Heart left ventricle (tissue), 13 donors: Measurements from ENCODE around the gene NCAM1.

Experiments used
- POLR2A ChIP-seq, 2 donors: fragments of 450-650 bp; IDR thresholded peaks; one replicate each; pipeline ENCODE4 v1.6.1; 2017; ENCODE audit warnings: antibody characterized with exemption in 2 of 2, mild to moderate bottlenecking in 2 of 2, moderate library complexity in 2 of 2
- TF ChIP-seq, protein P1 (sequence below), 12 donors: fragments of 200-600 bp; sonication (generic) in 4 of 12; IDR thresholded peaks; one replicate each; pipeline versions ENCODE4 v1.5.0 to v1.8.0; 2018 to 2022; ENCODE audit warnings: antibody characterized with exemption in 12 of 12, mild to moderate bottlenecking in 5 of 12
- donor health status: ischemic (EF 13 %, LVEDD 7.1; RV severe dilation, severe dysfunction).
- donor health status: DM: no; HTN: yes; CAD: no.
- donor health status: DM: no; HTN: no; CAD: no.
- donor health status: ischemic (EF 25% LVEDD 6.9; RV normal size, moderate dysfunction).
- donor health status: ischemic (EF 25% LVEDD 5.7; RV mildly dilated, moderate dysfunction).
- donor health status: ischemic (EF 35%, LVEDD 5.7; RV mildly dilated, moderate dysfunction).
- donor health status: nonischemic (EF 11% LVEDD 7.7; RV severe dilation, severe dysfunction).
- donor health status: DM: yes; HTN: yes; CAD: no.
- donor health status: PGD.
- donor health status: ischemic (EF 29% LVEDD 5.4; RV normal size, mild dysfunction).
- donor health status: nonischemic (EF 23%, LVEDD 6.1; RV moderate dilation, normal function).

- no peak for TF ChIP-seq POLR2A (IDR thresholded peaks at IDR 0.05)
- TF ChIP-seq, protein P1, sequence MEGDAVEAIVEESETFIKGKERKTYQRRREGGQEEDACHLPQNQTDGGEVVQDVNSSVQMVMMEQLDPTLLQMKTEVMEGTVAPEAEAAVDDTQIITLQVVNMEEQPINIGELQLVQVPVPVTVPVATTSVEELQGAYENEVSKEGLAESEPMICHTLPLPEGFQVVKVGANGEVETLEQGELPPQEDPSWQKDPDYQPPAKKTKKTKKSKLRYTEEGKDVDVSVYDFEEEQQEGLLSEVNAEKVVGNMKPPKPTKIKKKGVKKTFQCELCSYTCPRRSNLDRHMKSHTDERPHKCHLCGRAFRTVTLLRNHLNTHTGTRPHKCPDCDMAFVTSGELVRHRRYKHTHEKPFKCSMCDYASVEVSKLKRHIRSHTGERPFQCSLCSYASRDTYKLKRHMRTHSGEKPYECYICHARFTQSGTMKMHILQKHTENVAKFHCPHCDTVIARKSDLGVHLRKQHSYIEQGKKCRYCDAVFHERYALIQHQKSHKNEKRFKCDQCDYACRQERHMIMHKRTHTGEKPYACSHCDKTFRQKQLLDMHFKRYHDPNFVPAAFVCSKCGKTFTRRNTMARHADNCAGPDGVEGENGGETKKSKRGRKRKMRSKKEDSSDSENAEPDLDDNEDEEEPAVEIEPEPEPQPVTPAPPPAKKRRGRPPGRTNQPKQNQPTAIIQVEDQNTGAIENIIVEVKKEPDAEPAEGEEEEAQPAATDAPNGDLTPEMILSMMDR (IDR thresholded peaks at IDR 0.05): no peak
These were observed 218.0 kb downstream of the NCAM1 start for GRCh38 chr11:113179181-113179704.
